Lower lobe of right lung (tissue), 2 donors: ENCODE measurements around the gene METTL3. TPM values are rescaled to one million over a fixed set of nuclear protein-coding genes. Genes with fewer than 3 reads are reported as not detected.

Experiments used
- ATAC-seq, 2 donors: fragments of 200-7000 bp; cut with Tn5 transposase; one replicate each; pipeline ENCODE4 v1.9.1; 2020 to 2022; ENCODE audit warnings: mild to moderate bottlenecking in 2 of 2, moderate library complexity in 2 of 2
- DNase-seq: peaks from one replicate; pipeline ENCODE4 v3.0.0-alpha.2; 2020
- H3K27ac ChIP-seq: fragments of 200-600 bp; one replicate; pipeline ENCODE4 v1.8.0; 2022
- H3K27me3 ChIP-seq: fragments of 200-600 bp; one replicate; pipeline ENCODE4 v1.8.0; 2022; ENCODE audit warnings: low read depth
- H3K36me3 ChIP-seq: fragments of 200-600 bp; one replicate; pipeline ENCODE4 v1.8.0; 2022; ENCODE audit warnings: mild to moderate bottlenecking
- H3K4me1 ChIP-seq: fragments of 200-600 bp; one replicate; pipeline ENCODE4 v1.8.0; 2022
- H3K4me3 ChIP-seq: fragments of 200-600 bp; one replicate; pipeline ENCODE4 v1.8.0; 2022; ENCODE audit warnings: mild to moderate bottlenecking
- H3K9me3 ChIP-seq: fragments of 200-600 bp; one replicate; pipeline ENCODE4 v1.8.0; 2022
- CTCF ChIP-seq: fragments of 200-600 bp; IDR thresholded peaks from one replicate; pipeline ENCODE4 v1.8.0; 2022; ENCODE audit warnings: antibody characterized with exemption, mild to moderate bottlenecking
- intact Hi-C: fragments of 100-400 bp; cut with DNase I; formaldehyde crosslinking; loops from one replicate; pipeline ENCODE4 v1.11.0; 2022
- total RNA-seq: library from RNA; stranded (reverse); fragmentation: NEBNext Ultra II Directional; extraction: Animal tissue kit (Norgen Biotek cat#: 25700); gene quantifications from one replicate; pipeline ENCODE4 v1.2.1, GENCODE V29; 2021
- donor health status: DM: no; HTN: yes; CAD: no; lungs with severe emphysema.

METTL3 gene
- total RNA-seq, 1 donor from 2014 or later, result 47.8 TPM

- H3K9me3 ChIP-seq, result no peaks in the 10 kb centered on the region
- intact Hi-C loops, result no loop called here
- TF ChIP-seq CTCF, result no peak
- no peaks in the 10 kb centered on the region for H3K4me1 ChIP-seq
- H3K4me3 ChIP-seq, result no peak overlapping the region
- peaks cover 9% of the 10 kb centered on the region for H3K27me3 ChIP-seq
- no peaks in the 10 kb centered on the region for H3K36me3 ChIP-seq
- no peak overlapping the region for H3K27ac ChIP-seq
- no peak for ATAC-seq
- DNase-seq, result no peak
Measured at GRCh38 chr14:21543963-21544362, 32.8 kb upstream of the METTL3 start.

- Histone ChIP-seq H3K27ac (no peak overlapping the region), H3K27me3 (peaks cover 9% of the 10 kb centered on the region), H3K4me3 (no peak overlapping the region), H3K4me1 (no peaks in the 10 kb centered on the region), H3K36me3 (no peaks in the 10 kb centered on the region), H3K9me3 (no peaks in the 10 kb centered on the region)
- intact Hi-C loops, result no loop called here
- no peak for TF ChIP-seq CTCF
- ATAC-seq (peak; percentile 37 to 81), DNase-seq (no peak)
Measured at GRCh38 chr14:21543521-21543960, 32.4 kb upstream of the METTL3 start.

DNA sequence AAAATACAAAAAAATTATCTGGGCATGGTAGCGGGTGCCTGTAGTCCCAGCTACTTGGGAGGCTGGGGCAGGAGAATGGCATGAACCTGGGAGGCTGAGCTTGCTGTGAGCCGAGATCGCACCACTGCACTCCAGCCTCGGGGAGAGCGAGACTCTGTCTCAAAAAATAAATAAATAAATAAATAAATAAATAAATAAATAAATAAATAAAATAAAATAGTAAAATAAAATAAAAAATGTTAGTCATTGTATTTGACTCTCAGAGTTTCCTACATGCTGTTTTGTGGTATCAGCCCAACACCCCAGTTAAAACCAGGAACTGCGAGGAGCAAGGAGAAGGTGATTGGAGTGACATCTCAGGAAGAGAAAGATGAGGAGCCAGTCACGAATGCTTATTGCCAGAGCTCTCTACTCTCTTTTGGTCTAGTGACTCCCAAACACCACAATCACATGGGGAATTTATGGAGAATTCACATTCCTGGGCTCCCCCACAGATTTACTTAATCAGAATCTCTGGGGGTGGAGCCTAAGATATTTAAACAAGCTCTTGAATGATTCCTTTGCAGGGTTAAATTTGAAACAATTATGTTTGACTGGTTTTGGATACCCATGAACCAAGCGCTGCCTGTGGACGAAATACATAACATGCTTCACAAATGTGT, 30.4 kb upstream of the METTL3 start:
- no peak overlapping the region for H3K4me3 ChIP-seq
- no peak for DNase-seq
- H3K9me3 ChIP-seq, result no peaks in the 10 kb centered on the region
- intact Hi-C loops, result no loop called here
- TF ChIP-seq CTCF, result no peak
- H3K27ac ChIP-seq, result no peak overlapping the region
- H3K4me1 ChIP-seq, result peaks cover 7% of the 10 kb centered on the region
- no peak for ATAC-seq
- H3K36me3 ChIP-seq, result no peaks in the 10 kb centered on the region
- peaks cover 24% of the 10 kb centered on the region for H3K27me3 ChIP-seq

DNA sequence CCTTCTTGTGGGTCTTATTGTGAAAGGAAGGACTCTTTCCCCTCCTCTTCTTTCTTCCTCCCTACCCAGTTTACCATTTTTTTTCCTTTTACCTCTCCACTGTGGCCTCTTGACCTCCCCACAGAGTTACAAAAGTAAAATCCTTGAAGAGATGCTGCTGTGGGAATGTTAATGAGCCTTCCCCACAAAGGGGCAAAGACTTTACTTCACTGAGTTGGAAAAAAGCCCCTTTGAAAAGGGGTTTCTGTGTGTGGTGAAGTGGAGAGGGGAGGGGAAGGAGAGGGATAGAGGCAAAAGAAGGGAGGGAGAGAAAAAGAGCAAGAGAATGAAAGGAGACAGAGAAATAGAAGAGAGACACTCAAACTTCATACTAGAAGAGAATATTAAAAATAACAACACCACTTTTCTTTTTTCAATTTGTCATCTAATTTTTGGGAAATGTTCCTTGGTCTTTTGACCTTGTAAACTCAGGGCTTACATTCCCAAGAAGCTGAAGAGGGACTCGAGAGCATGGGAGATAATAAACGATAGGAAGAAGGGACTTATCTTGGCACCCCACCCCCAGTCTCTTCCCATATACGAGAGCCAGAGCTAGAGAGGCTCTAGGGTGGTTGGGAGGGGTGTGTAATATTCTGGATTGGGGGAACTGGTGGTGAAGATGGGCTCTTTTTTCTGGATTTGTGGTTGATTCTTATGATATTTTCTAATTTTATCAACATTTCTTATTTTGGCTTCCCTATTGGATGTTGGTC, 28.2 kb upstream of the METTL3 start:
- peaks cover 35% of the 10 kb centered on the region for H3K27me3 ChIP-seq
- H3K27ac ChIP-seq, result no peak overlapping the region
- H3K4me1 ChIP-seq, result peaks cover 11% of the 10 kb centered on the region
- no peaks in the 10 kb centered on the region for H3K9me3 ChIP-seq
- intact Hi-C loops, result no loop called here
- no peak for ATAC-seq
- H3K36me3 ChIP-seq, result no peaks in the 10 kb centered on the region
- no peak overlapping the region for H3K4me3 ChIP-seq
- no peak for TF ChIP-seq CTCF
- no peak for DNase-seq

GRCh38 chr14:21537090-21537424, 25.9 kb upstream of the METTL3 start:
- no peak for TF ChIP-seq CTCF
- H3K27ac ChIP-seq, result no peak overlapping the region
- H3K4me1 ChIP-seq, result peaks cover 11% of the 10 kb centered on the region
- peak overlapping the region; percentile 40 for H3K4me3 ChIP-seq
- no peaks in the 10 kb centered on the region for H3K36me3 ChIP-seq
- no peak for ATAC-seq
- no peaks in the 10 kb centered on the region for H3K9me3 ChIP-seq
- intact Hi-C loops, result no loop called here
- no peak for DNase-seq
- peaks cover 37% of the 10 kb centered on the region for H3K27me3 ChIP-seq
